ENCODE measurements around the gene FAM151A.
A peak's percentile ranks its signal among the peaks of the same experiment; 100 is the strongest.

Gene FAM151A

DNA sequence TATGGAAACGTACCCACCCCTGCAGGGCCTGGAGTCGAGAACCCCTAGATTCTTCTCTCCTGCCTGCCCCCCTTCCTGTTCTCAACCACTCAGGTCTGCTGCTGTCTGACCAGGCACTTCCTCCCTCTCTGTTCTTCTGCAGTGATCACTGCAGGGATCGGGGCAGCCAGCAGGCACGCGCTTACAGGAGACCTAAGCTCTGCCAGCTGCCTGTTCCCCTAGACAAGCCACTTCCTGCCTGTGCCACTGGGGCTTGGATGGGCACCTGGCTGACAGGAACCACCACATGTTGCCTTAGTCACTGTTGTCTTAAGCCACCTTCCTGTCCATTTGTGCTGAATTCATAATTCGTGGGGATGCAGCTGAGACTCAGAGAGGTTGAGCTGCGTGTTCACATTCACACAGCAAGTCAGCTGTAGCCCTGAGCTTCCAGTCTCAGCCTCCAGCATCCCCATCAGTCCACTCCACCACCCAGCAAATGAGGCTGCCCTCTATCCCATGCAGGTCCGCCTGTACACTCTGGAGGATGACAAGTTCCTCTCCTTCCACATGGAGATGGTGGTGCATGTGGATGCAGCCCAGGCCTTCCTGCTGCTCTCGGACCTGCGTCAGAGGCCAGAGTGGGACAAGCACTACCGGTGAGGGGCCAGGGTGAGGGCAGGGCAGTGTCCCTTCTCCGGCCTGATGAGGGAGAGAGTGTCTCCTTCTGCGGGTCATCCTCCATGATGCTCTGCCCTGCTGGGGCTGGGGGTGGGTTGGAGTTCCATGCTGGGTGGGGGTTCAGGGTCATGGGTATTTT, 18.6 kb downstream of the FAM151A start:
- peak in 1 of 3 experiments; percentile 1 for DNase-seq (ENCODE audit: low read depth in 2 of 3, low spot score in 2 of 3)

DNA sequence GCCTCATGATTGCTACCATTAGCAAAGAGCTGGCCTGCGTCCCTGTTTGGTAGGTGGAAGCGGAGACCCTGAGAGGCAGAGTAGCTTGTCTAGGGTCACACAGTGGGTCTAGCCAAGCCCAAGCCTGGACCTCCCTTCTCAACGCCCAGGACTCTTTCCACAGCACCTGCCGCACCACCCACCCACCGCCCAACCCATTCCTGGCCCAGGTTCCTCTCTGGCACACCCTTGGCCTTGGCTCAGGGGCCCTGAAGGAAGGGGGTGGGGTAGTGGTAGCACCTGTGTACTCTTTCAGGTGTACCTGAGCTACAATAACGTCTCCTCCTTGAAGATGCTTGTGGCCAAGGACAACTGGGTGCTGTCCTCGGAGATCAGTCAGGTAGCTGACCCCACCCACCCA, 19.3 kb downstream of the FAM151A start:
- DNase-seq (ENCODE audit: low read depth in 2 of 3, low spot score in 2 of 3) = no peak

DNA sequence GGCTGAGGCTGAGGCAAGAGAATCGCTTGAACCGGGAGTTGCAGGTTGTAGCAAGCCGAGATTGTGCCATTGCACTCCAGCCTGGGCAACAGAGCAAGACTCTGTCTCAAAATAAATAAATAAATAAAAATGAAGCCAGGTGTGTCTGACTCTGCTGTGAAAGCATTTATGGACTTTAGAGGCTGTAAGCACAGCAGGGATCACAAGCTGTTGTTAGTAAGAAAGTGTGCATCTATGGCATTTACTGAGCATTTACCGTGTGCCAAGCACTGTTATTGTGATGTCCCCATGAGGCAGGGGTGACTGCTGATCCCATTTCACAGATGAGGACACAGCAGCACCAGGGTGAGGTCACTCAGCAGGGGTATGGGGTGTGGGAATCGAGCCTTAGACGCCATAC, 20.1 kb downstream of the FAM151A start:
- DNase-seq (ENCODE audit: low read depth in 2 of 3, low spot score in 2 of 3) = no peak

DNA sequence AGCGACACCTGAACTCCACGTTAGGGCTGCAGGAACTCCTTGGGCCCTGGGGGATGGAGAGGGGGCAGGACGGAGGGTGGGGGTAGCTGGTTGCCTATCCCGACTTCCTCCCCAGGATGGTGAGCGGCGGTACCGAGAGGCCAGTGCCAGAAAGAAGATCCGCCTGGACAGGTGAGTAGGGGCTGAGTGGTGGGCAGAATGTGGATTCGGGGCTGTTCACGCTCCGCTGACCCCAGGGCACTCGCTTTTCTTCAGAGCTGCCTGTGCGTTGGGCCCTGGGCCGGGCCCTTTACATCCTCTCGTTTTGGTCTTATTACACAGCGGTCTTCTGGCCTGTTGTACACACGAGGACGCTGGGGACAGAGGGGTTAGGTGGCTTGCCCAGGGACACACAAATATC, 20.8 kb downstream of the FAM151A start:
- DNase-seq (ENCODE audit: low read depth in 2 of 3, low spot score in 2 of 3) = no peak

DNA sequence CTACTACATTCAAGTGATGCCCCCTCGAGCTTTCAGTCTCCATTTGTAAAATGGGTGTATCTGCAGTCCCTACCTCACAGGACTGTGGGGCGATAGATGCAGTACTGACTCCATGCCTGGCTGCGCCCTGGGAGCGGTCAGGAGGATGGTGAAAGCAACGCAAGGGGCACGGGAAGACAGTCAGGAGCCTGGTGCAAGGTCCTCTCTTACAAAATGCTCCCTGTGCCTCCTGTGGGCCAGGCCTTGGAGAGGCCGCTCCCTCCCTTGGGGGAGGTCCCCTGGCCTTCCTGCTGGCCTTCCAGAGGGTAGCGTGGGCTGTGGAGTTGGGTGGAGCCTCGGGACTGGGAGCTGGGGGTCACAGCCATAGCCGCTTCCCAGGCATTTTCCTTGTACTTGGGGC, 21.6 kb downstream of the FAM151A start:
- DNase-seq (ENCODE audit: low read depth in 2 of 3, low spot score in 2 of 3) = no peak

DNA sequence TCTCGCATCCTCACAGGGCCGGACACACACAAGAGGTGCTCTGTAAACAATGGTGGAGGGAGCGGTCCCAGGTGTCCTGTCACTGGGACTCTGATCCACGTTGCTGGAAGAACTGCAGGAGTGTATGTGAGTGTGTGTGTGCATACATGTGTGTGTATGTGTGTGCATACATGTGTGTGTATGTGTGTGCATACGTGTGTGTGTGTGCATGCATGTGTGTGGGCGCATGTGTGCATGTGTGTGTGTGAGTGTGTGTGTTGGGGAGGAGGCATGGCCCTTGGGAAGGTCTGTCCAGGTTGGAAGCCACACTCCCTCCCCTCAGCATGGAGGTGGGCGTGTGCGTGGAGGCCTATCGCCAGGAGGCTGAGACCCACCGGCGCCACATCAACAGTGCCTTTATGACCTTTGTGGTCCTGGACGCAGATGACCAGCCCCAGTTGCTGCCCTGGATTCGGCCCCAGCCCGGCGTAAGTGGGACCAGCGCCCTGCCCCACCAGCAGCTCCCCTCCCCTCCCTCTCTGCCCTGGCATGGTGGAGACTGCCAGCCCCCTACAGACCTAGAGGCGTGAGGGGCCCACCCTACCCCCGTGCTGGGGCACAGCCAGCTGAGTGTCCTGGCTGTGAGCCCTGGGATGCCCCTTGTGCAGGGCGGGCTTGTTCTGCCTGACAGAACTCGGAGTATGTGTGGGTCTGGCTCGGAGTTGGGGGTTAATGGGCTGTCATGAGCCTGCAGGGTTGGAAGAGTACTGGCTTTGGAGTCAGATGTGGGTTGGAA, 22.2 kb downstream of the FAM151A start:
- DNase-seq (ENCODE audit: low read depth in 2 of 3, low spot score in 2 of 3) = no peak

DNA sequence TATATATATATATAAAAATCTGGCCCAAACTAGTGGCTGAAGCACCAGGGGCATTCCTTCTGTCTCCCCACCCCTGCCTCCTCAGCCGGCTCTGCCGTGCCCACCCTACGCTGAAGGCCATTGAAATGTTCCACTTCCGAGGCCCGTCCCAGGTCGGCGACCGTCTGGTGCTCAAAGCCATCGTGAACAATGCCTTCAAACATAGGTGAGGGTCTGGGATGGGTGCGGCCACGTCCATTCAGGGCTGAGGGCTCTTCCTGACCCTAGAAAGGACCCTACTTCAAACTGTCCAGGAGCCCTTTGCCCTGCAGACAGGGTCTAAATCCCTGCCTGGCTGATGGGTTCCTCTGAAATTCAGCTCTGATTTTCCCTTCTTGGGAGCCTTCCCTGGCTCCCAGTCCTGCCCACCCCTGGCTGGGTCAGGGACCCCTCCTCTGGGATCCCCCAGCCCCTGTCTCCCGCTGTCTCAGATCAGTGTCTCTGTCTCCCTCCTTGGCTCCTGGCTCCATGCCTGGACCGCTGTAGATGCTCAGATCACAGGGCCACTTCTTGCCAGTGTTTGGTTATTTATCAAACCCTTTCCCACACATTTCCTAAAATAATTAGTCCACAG, 24.0 kb downstream of the FAM151A start:
- no peak for DNase-seq (ENCODE audit: low read depth in 2 of 3, low spot score in 2 of 3)

DNA sequence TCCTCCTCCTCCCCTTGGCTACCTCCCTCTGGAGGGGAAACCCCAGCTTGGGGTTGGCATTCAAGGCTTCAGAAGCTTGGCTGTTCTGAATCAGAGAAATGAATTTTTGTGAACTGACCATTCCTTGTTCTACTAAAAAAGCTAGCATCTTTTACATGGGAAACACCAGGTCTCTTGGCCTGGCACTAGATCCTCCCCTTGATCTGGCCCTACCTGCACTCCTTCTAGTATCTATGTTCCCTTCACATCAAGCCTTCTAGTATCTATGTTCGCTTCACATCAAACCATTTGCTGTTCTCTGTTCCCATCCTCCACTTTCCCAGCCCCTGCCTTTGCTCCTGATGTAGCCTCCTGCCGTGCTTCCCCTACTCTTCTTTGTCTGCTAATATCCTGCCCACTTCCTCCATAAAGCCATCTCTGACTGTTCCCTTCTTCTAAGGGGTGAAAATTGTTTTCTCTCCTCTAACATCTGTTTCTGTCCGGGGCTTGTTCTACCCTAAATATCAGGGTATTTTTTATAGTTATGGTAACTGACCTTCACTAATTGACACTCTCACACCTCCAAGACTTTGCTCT, 25.8 kb downstream of the FAM151A start:
- no peak for DNase-seq (ENCODE audit: low read depth in 2 of 3, low spot score in 2 of 3)

DNA sequence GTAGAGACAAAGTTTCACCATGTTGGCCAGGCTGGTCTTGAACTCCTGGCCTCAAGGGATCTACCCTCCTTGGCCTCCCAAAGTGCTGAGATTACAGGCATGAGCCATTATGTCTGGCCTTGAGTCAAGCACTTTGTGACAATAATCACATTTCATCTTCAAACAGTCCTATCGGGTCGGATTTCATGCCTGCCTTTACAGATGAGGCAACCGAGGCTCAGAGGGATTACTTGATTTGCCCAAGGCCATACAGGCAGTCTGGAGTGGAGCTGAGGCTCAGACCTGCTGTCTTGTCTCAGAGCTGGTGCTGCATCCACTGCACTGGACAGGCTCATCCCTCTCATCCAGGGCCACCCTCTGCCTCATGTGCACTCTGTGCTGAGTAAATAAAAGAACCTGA, 26.6 kb downstream of the FAM151A start:
- DNase-seq (ENCODE audit: low read depth in 2 of 3, low spot score in 2 of 3) = no peak

DNA sequence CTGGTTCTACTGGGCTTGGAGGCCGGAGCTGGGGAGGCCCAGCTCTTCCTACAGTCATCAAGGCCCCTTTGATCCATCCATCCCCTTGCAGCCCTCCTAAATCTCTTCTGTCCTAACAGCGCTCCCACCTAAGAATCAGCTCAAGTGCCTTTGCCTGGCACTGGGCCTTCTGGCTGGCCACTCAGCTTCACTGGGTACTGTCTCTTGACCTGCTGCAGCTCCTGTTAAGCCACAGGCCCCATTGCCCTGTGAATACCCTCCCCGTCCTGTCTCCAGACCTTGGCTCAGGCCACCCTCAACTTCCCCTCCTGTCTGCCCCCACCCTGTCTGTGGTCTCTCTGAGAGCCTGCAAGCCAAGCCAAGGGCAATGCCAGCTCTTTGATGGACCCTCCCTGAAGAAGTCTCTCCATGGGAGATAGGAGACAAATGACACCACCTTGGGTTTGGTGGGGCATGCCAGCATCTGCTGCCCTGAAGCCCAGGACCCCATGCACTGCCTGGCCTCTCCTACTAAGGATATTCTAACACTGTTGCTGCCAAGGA, 27.3 kb downstream of the FAM151A start:
- DNase-seq (ENCODE audit: low read depth in 2 of 3, low spot score in 2 of 3) = no peak

DNA sequence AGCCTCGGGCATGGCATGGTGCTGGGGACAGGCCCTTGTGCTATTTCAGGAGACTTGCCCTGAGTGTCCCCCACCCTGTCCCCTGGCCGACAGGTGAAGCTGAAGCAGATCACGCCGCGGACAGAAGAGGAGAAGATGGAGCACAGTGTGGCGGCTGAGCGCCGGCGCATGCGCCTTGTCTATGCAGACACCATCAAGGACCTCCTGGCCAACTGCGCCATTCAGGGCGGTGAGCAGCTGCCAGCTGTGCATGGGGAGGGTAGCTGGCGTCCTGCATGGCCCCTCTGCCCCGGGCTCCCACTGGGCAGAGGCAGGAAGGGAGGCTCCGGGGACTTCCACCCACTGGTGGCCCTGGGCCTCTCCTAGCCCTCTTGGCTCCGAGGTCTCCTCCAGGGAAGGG, 28.9 kb downstream of the FAM151A start:
- no peak for DNase-seq (ENCODE audit: low read depth in 2 of 3, low spot score in 2 of 3)

DNA sequence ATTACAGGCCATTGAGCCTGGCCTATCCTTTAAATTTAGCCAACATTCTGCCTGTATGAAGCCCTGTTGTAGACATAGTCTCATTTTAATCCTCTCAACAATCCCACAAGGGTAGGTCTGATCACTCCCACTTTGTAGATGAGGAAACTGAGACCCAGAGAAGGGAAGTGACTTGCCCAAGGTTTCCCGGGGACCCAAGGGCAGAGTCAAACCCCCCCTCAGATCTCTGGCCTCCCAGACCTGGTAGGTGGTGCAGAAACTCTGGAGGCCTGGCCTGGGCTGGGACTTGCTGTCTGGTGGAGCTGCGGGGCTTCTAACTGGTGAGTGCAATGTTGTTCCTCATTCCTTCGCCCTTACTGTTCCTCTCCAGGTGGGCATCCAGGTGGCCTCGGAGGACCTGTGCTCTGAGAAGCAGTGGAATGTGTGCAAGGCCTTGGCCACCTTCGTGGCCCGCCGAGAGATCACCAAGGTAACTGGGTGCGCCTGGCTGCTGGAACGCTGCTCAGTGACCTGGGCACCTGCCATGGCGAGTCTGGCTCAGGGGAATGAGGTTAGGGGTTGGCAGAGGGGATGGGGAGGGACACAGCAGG, 29.7 kb downstream of the FAM151A start:
- DNase-seq (ENCODE audit: low read depth in 2 of 3, low spot score in 2 of 3) = no peak

DNA sequence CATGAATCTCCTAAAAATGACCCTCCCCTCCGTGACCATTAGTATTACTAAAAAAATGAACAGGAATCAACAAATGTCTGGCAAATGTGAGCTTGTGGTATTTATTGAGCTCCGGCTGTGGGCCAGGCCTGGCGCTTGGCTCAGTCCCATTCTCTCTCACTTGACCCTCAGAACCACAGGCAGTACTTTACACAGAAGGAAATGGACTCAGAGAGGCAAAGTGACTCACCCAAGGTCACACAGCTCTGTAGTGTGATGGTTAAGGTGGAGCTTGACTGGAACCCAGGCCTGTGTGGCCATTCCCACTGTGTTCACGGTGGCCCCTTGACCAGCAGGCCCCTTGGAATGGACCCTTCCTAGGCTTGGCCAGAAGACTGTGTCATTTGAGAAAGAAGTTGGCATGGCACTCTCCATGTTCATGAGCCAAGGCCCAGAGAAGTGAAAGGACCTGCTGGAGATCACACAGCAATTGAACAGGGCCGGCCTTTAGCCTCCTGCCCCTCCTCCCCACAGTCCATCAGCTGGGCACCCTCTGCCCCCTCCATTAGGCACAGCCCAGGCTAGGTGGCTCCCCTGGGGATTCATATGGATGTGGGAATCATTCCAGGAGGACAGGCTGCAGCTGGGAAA, 32.1 kb downstream of the FAM151A start:
- DNase-seq (ENCODE audit: low read depth in 2 of 3, low spot score in 2 of 3) = no peak

DNA sequence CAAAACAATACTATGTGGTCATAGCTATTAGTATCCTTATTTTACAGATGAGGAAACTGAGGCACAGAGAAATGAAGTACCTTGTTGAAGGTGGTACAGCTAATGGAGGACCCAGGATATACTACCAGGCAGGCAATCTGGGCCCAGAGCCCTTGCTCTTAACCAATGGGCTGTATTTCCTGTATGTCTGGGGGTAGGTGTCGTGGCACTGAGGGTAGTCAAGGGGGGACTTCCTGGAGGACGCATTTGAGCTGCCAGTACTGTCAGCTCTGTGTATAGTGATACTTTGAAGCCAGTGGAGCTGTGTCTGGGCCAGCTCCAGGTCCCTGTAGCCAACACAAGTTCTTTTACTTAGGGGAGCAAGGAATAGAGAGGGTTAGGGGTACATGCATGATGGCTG, 34.9 kb downstream of the FAM151A start:
- no peak for DNase-seq (ENCODE audit: low read depth in 2 of 3, low spot score in 2 of 3)

DNA sequence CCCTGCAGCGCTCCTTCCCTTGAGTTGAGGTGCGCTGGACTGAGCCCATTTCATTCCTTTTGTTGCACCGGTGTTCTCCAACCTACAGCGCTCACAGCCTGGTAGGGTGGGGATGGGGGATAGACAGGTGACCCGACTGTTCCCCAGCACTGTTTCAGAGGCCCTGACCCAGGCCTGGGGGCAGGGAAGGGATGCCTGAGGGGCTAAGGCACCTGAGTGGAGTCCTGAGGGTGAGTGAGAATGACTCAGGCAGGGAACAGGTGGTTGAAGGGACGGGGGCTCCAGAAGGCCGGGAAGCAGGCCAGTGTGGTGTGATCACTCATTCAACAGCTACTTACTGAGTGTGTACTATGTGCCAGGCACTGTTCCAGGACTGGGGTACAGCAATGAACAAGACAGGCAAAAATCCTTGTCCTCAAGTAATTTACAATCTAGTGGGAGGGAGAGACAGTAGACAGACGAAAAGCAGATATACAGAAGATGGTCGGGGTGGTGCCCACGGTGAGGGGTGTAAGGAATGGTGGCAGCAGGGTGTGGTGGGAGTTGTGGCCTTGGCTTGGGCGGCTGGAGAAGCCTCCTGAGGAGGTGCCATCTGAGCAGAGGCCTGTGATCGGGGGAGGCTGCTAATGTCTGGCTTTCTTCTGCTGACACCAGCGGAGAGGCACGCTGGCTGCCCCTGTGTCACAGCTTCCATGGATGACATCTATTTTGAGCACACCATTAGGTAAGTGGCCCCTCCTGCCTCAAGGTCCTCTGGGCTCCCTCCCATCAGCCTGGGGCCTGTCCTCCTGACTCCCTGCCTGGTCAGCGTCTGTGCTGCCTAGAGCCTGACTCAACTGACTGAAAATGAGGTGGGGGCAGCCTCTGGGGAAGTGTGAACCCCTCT, 37.9 kb downstream of the FAM151A start:
- DNase-seq (ENCODE audit: low read depth in 2 of 3, low spot score in 2 of 3) = no peak

DNA sequence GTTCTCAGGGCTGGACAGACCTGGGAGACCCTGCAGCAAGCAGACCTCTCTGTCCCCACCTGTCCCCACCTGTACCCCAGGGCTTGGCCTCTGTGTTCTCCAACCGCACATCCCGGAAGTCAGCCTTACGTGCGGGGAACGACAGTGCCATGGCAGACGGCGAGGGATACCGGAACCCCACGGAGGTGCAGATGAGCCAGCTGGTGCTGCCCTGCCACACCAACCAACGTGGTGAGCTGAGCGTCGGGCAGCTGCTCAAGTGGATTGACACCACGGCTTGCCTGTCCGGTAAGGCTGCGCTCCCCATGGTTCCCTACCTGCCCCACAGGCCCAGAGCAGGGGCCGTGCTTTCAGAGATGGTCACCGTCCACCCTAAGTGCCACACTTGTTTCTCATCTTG, 38.8 kb downstream of the FAM151A start:
- no peak for DNase-seq (ENCODE audit: low read depth in 2 of 3, low spot score in 2 of 3)

DNA sequence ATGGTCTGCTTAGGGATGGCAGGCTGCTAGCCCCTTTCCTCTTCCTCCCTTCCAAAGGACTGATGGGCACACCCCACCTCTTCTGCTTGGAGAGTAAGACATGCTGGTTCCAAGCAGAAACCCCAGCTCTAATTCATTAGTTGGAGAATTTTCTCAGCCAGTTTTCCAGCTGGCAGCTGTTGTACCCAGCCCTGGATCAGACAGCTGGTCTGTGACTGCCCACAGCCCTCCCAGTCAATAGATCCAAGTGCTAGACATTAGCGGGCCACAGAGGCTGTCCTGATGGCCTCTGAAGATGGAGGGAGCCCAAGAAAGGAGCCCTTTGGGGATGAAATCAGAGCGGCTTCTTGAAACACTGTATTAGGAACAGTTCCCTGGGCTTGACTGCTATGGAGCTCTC, 39.5 kb downstream of the FAM151A start:
- no peak for DNase-seq (ENCODE audit: low read depth in 2 of 3, low spot score in 2 of 3)

DNA sequence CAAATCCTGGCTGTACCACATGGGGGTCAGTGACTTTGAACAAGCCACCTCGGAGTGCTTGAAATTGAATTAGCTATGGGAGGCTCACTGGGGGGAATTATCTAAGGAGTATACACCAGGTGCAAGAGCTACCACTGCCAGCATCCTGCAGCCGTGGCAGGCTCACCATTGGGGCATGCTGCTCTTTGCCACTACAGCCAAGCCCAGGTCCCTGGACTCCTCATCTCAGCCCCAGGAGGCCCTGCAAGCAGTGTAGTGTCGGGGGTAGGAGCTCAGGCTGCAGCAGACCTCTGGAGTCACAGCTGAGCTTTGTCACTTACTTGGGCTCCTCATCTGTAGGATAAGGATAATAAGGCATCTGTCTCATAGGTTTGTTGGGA, 40.0 kb downstream of the FAM151A start:
- no peak for DNase-seq (ENCODE audit: low read depth in 2 of 3, low spot score in 2 of 3)

DNA sequence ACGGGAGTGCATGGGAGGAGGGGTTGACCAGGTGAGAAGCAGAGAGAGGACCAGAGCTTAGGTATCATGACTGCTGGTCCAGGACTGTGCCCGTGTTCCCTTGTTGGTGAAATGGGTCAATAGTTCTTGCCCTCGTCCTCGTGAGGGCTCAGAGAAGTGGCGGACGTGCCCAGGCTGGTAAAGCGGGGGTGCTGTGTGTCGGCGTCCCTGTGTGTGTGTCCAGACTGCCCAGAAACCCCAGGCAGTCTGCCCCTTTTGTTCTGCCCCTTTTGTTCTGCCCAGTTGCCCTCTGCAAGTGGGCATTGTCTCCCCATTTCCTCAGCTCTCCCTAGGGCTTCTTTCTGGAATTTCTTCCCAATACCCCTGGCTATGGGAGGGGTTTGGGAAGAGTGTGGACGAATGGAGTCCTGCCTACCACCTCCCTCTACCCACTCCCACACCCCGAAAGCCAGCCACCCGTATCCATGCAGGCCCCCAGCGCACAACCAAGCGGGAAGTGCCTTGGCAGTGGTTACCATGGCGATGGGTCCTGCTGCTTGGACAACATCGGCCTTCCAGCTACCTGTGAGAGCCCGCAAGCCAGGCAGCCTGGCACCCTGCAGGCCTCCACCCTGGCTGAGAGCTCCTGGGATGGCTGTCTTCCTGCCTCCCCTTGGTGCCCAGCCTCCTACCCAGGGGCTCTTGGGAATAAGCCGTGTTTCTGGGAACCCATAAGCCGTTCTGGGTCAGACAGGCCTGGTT, 40.6 kb downstream of the FAM151A start:
- no peak for DNase-seq (ENCODE audit: low read depth in 2 of 3, low spot score in 2 of 3)
